ENCODE data around the gene OR5F1.

OR5F1 gene

GRCh38 chr11:55994525-55994924 lies at the start of gene OR5F1:
OR5F1 (minus strand) TSS chr11:55994625; CDS start chr11:55994625, 0 bp downstream.
- no peak for DNase-seq

GRCh38 chr11:56027354-56027753 lies 32.9 kb upstream of the OR5F1 start, which contains the start of gene OR5AS1:
OR5AS1 (plus strand) TSS chr11:56027654; CDS start chr11:56030419, 2,765 bp downstream.
- DNase-seq = no peak

DNA sequence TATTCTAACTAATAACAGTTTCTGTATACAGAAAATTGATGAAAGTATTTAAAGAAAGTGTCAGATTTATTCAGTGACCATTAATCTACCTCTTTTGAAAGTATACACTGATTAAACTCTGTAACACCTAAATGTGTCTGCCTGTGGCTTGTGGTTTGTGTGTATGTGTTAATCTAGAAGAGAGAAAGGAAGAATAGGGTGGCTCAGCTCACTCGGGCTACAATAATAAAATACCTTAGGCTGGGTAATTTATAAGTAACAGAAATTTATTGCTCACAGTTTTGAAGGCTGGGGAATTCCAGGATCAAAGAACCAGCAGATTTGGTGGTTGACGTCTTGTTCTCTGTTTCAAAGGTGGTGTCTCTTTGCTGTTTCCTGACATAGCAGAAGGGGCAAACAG lies 19.4 kb upstream of the OR5F1 start:
- no peak for DNase-seq

GRCh38 chr11:56010716-56011115 lies 16.3 kb upstream of the OR5F1 start:
- no peak for DNase-seq

- DNase-seq = no peak
Observed at GRCh38 chr11:55970935-55971334, 23.5 kb downstream of the OR5F1 start.

DNA sequence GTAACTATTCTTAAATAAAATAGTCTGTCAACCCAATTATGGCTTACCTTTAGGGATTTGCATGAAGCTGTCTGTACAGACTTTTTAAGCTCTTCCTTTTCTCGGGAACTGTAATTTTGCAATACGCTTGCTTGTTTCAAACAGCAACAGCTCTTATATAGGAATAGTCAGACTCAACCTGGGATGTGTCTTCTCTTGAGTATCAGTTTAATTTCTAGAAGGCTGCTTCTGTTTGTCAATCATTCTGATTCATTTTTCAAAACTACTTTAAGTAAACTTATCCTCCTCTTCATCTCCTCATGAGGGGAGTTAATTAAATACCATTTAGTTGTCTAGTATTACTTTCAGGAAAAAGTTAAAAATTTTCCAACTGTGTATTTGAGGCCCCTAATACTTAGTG lies 24.6 kb downstream of the OR5F1 start, which contains the start of gene OR10AG1:
Gene OR10AG1 (minus strand): TSS at position 101 of the 400 bp plus-strand sequence. CDS start 38 bp downstream, at position 63.
- DNase-seq = no peak

DNA sequence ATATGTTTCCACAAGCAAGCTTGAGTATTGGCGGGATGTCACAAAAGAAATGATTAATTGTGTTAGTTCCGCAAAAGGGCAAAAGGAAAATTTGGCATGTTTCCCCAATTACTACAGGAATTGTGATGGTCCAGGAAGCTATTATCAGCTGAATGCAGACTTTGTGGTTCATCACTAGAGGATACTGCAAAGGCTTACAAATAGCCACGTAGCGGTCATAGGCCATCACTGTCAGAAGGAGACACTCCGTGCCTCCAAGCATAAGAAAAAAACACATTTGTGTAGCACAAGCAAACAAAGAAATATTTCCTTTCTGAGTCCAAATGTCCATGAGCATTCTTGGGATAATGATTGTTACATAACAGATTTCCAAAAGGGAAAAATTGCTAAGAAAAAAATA lies 26.5 kb downstream of the OR5F1 start:
- DNase-seq = no peak

GRCh38 chr11:55966391-55966790 lies 28.0 kb downstream of the OR5F1 start:
- no peak for DNase-seq

DNA sequence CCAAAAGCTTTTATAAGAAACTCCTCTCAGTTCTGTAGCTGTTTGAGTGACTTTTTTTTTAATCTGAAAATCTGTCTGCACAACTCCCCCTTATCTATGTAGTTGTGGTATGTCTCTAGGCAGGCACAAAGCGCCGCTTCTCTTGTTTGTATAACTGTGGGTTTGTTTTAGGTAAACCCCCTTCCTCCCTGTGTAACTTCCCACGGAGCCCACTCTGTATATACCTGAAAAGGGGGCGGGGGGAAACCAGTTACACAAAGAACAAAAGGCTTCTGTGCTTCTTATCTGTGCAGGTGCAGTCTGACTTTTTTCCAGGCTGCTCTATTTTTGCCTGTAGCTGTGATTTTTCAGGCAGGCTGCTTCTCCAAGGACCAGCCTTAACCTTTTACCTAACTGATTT lies 37.9 kb downstream of the OR5F1 start:
- no peak for DNase-seq

- no peak for DNase-seq
Observed at GRCh38 chr11:55949330-55949729, 45.1 kb downstream of the OR5F1 start.
